Measurements from ENCODE around the gene GSG1L. TPM values are rescaled to one million over a fixed set of nuclear protein-coding genes. Genes with fewer than 3 reads are reported as not detected.

The GSG1L gene
- total and polyA plus RNA-seq, 4 donors = not detected

DNA sequence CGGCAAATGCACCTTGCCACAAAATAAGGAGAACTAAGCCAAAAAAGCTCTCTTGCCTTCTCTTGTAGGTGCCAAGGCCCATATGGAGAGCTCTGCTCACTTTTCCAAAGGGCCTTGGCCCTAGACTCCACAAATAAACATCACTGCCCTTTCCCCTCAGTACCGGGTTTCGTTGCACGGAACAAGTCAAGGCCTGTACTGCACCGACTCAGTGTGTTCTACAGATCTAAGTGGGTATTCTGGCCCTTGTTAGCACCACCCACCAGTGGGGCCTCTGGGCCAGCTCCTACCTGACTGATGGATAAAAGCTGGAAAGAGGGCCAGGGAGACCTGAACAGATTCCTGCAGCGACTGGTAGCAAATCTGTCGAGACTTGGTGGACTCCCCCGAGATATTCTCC, 43.7 kb upstream of the GSG1L start:
- Histone ChIP-seq H3K36me3 (ENCODE audit: control insufficient read depth in 4 of 4, insufficient read depth in 3 of 4, low read depth in 1 of 4, low read length in 3 of 4) (peaks cover 5 to 56% (median 44%) of the 10 kb centered on the region in 4 donors), H3K27ac (ENCODE audit: low read depth in 1 of 2, low read length in 2 of 2) (peak overlapping the region in 1 of 2 donors; percentile 39), H3K9me3 (ENCODE audit: control insufficient read depth in 4 of 4, low read length in 3 of 4) (no peaks in the 10 kb centered on the region), H3K9ac (ENCODE audit: low read depth in 1 of 2, low read length in 2 of 2) (no peak overlapping the region), H3K27me3 (ENCODE audit: control insufficient read depth in 4 of 4, insufficient read depth in 4 of 4, low read length in 3 of 4) (no peaks in the 10 kb centered on the region), H3K4me1 (ENCODE audit: control insufficient read depth in 4 of 4, insufficient read depth in 4 of 4, low read length in 3 of 4) (peaks cover 5 to 31% (median 28%) of the 10 kb centered on the region in 4 donors), H3K4me3 (ENCODE audit: low read depth in 1 of 3, low read length in 3 of 3) (no peak overlapping the region)
- TF ChIP-seq RXRA (IDR thresholded peaks at IDR 0.05) (peak in 1 of 2 donors; percentile 16), EGR1 (IDR thresholded peaks at IDR 0.05; ENCODE audit: low read depth in 2 of 2) (no peak), GABPA (IDR thresholded peaks at IDR 0.05 in 1 of 2, conservative IDR thresholded peaks at IDR 0.05 in 1 of 2) (no peak), REST (IDR thresholded peaks at IDR 0.05) (no peak), FOXA1 (IDR thresholded peaks at IDR 0.05) (no peak), SP1 (IDR thresholded peaks at IDR 0.05) (no peak), MAX (IDR thresholded peaks at IDR 0.05) (no peak), NR2F2 (IDR thresholded peaks at IDR 0.05) (no peak), HNF4A (conservative IDR thresholded peaks at IDR 0.05) (peak; percentile 21 to 33), CTCF (IDR thresholded peaks at IDR 0.05; ENCODE audit: low read depth, low read length, missing input control) (no peak), YY1 (IDR thresholded peaks at IDR 0.05) (no peak), HNF4G (IDR thresholded peaks at IDR 0.05) (no peak), JUND (IDR thresholded peaks at IDR 0.05) (no peak)
- TF ChIP-seq, protein P1, sequence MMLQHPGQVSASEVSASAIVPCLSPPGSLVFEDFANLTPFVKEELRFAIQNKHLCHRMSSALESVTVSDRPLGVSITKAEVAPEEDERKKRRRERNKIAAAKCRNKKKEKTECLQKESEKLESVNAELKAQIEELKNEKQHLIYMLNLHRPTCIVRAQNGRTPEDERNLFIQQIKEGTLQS (IDR thresholded peaks at IDR 0.05) = no peak
- TF ChIP-seq, protein P2, sequence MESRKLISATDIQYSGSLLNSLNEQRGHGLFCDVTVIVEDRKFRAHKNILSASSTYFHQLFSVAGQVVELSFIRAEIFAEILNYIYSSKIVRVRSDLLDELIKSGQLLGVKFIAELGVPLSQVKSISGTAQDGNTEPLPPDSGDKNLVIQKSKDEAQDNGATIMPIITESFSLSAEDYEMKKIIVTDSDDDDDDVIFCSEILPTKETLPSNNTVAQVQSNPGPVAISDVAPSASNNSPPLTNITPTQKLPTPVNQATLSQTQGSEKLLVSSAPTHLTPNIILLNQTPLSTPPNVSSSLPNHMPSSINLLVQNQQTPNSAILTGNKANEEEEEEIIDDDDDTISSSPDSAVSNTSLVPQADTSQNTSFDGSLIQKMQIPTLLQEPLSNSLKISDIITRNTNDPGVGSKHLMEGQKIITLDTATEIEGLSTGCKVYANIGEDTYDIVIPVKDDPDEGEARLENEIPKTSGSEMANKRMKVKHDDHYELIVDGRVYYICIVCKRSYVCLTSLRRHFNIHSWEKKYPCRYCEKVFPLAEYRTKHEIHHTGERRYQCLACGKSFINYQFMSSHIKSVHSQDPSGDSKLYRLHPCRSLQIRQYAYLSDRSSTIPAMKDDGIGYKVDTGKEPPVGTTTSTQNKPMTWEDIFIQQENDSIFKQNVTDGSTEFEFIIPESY (IDR thresholded peaks at IDR 0.05) = no peak
- no peak for DNase-seq (ENCODE audit: low spot score)
- 69% methylated on average over 8 of the region's 8 CpGs for WGBS
